Left ventricle myocardium inferior (tissue), 1 donor: ENCODE measurements around the gene HELZ. TPM values are rescaled to one million over a fixed set of nuclear protein-coding genes. Genes with fewer than 3 reads are reported as not detected.

Experiments used
- DNase-seq: peaks from one replicate; pipeline ENCODE4 v3.0.0-alpha.2; 2020
- H3K27ac ChIP-seq: fragments of 200-600 bp; replicated peaks from 2 replicates; pipeline ENCODE4 v1.8.0; 2021
- H3K27me3 ChIP-seq: fragments of 200-600 bp; 2 replicates; pipeline ENCODE4 v1.8.0; 2021; ENCODE audit warnings: low read depth
- H3K36me3 ChIP-seq: fragments of 200-600 bp; 2 replicates; pipeline ENCODE4 v1.8.0; 2021
- H3K4me1 ChIP-seq: fragments of 200-600 bp; 2 replicates; pipeline ENCODE4 v1.8.0; 2021
- H3K4me3 ChIP-seq: fragments of 200-600 bp; 2 replicates; pipeline ENCODE4 v1.8.0; 2021; ENCODE audit warnings: mild to moderate bottlenecking, moderate library complexity
- H3K9me3 ChIP-seq: fragments of 200-600 bp; replicated peaks from 2 replicates; pipeline ENCODE4 v1.8.0; 2021
- intact Hi-C: fragments of 100-400 bp; cut with micrococcal nuclease; formaldehyde crosslinking; loops from one replicate; pipeline ENCODE4 v1.11.0; 2022
- total RNA-seq: library from RNA; stranded (reverse); fragmentation: NEBNext Ultra II Directional; extraction: Animal tissue kit (Norgen Biotek cat#: 25700); gene quantifications from one replicate; pipeline ENCODE4 v1.2.1, GENCODE V29; 2021
- TF ChIP-seq, protein P1 (sequence below): fragments of 200-600 bp; IDR thresholded peaks from 2 replicates; pipeline ENCODE4 v1.8.0; 2021; ENCODE audit warnings: antibody characterized with exemption, mild to moderate bottlenecking, borderline replicate concordance
- donor health status: DM: no; HTN: yes; CAD: no; lungs with severe emphysema.

HELZ gene
- total RNA-seq, 1 donor from 2014 or later, result 36.7 TPM

DNA sequence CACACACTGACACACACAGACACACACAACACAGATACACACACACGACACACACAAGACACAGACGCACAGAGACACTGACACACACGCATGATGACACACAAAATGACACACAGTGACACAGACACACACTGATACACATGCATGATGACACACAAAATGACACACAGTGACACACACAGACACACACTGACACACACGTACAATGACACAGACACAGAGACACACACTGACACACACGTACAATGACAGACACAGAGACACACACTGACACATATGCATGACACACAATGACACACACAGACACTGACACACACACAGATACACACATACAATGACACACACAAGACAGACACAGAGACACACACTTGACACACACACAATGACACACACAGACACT, 190.4 kb downstream of the HELZ start:
- TF ChIP-seq, protein P1, sequence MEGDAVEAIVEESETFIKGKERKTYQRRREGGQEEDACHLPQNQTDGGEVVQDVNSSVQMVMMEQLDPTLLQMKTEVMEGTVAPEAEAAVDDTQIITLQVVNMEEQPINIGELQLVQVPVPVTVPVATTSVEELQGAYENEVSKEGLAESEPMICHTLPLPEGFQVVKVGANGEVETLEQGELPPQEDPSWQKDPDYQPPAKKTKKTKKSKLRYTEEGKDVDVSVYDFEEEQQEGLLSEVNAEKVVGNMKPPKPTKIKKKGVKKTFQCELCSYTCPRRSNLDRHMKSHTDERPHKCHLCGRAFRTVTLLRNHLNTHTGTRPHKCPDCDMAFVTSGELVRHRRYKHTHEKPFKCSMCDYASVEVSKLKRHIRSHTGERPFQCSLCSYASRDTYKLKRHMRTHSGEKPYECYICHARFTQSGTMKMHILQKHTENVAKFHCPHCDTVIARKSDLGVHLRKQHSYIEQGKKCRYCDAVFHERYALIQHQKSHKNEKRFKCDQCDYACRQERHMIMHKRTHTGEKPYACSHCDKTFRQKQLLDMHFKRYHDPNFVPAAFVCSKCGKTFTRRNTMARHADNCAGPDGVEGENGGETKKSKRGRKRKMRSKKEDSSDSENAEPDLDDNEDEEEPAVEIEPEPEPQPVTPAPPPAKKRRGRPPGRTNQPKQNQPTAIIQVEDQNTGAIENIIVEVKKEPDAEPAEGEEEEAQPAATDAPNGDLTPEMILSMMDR, result no peak
- H3K4me1 ChIP-seq, result peaks cover 21% of the 10 kb centered on the region
- H3K9me3 ChIP-seq, result peaks cover 6% of the 10 kb centered on the region
- no peak for DNase-seq
- H3K4me3 ChIP-seq, result no peak overlapping the region
- H3K27me3 ChIP-seq, result no peaks in the 10 kb centered on the region
- H3K27ac ChIP-seq, result no peak overlapping the region
- intact Hi-C loops, result no loop called here
- no peaks in the 10 kb centered on the region for H3K36me3 ChIP-seq

DNA sequence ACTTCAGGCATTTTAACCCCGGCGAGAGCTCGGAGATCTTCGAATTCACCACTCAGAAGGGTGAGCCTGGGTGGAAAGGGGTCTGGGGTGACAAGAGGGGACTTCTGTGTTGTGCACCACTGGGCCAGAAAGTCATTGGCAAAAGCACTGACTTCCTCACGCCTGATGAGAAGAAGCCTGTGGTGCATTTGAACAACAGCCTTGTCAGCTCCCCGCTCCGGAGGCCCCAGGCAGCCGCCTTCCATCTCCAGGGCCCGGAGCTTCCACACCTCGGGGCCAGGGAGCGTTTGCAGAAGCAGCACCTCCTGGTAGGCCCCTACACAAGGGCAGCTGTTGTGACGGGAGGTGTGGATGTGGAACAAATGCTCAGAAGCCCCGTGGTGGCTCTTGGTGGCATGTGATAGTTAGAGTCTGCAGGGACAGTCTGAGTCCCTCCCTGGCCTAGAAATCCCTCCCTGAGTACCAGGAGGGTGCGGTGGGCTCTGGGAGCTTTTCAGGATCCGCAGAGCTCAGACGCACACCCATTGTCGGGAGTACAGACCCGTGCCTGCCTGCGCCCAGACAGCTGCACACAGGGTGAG, 190.9 kb downstream of the HELZ start:
- TF ChIP-seq, protein P1, result no peak
- Histone ChIP-seq H3K27ac (no peak overlapping the region), H3K9me3 (peaks cover 11% of the 10 kb centered on the region), H3K27me3 (no peaks in the 10 kb centered on the region), H3K4me3 (no peak overlapping the region), H3K4me1 (peaks cover 21% of the 10 kb centered on the region), H3K36me3 (no peaks in the 10 kb centered on the region)
- intact Hi-C loops, result no loop called here
- no peak for DNase-seq

DNA sequence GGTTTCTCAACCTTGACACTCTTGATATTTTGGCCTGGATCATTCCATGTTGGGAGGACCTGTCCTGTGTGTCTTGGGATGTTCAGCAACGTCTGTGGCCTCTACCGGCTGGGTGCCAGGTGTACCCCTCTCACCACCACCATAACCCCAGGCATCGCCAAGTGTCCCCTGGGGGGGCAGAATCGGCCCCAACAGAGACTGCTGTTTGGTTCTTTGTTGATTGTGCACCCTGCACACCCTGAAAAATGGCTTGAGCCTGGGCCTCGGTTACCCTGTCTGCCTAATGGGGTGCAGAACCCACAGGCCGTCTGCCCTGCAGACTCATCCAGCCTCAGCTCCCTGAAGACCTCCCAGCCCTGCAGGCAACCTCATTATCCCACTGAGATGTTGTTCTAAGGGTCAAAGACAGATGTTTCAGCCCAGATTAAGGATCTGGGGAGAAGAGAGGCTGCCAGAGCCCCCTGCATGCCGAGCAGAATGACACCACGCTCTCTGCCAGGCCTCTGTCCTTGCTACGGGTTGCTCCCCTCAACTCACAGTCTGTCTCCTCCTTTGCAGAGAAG, 191.5 kb downstream of the HELZ start:
- H3K27me3 ChIP-seq, result no peaks in the 10 kb centered on the region
- peaks cover 17% of the 10 kb centered on the region for H3K9me3 ChIP-seq
- intact Hi-C loops, result no loop called here
- no peak for DNase-seq
- no peaks in the 10 kb centered on the region for H3K36me3 ChIP-seq
- peaks cover 21% of the 10 kb centered on the region for H3K4me1 ChIP-seq
- H3K4me3 ChIP-seq, result no peak overlapping the region
- H3K27ac ChIP-seq, result no peak overlapping the region
- TF ChIP-seq, protein P1, result no peak

DNA sequence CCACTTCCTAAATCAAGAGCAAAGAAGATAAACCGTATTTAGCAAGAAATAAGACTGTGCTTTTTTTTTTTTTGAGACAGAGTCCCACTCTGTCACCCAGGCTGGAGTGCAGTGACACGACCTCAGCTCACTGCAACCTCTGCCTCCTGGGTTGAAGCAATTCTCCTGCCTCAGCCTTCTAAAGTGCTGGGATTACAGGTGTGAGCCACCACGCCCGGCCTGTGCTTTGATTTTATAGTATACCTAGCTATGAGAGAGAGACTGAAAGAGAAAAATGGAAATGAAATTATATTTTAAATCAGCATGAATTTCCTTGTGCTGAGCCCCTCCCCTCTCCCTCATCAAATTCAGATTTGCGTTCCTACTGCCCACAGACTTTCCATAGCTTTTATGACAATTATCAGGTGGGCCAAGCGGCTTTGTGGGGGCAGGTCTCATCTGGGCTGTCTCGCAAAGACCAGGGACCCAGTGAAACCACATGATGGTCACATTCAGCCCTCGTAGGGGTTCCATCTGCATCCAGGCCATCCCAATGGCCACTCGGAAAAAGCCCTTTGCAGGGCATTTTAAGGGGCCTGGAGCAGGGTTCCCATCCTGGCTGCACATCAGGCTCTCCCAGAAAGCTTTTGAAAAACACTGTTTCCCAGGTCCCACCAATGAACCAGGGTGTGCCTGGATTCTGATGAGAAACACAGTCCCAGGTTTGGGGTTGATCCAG, 192.1 kb downstream of the HELZ start:
- no peaks in the 10 kb centered on the region for H3K27me3 ChIP-seq
- intact Hi-C loops, result no loop called here
- no peak overlapping the region for H3K4me3 ChIP-seq
- H3K36me3 ChIP-seq, result no peaks in the 10 kb centered on the region
- H3K4me1 ChIP-seq, result peaks cover 21% of the 10 kb centered on the region
- no peak for DNase-seq
- peaks cover 23% of the 10 kb centered on the region for H3K9me3 ChIP-seq
- TF ChIP-seq, protein P1, result no peak
- H3K27ac ChIP-seq, result no peak overlapping the region

DNA sequence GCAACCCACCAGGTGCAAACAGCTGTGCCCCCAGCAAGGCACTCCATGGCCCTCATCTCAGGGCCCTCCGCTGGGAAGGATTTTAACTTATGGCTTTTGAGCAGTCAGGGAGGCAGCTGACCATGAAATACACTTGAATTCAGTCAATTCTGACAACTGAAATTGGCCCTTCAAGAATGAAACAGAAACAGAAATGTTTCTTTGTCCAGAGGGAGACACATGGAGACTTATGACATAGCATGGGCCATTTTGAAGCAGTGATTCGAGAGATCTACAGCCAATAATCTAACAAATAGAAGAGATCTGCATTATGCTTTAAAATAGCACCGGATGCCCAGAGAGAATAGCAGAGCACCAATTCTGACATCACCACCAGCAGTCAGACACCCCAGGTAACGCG, 193.2 kb downstream of the HELZ start:
- Histone ChIP-seq H3K27ac (no peak overlapping the region), H3K36me3 (no peaks in the 10 kb centered on the region), H3K9me3 (peaks cover 31% of the 10 kb centered on the region), H3K27me3 (no peaks in the 10 kb centered on the region), H3K4me1 (peaks cover 15% of the 10 kb centered on the region), H3K4me3 (no peak overlapping the region)
- intact Hi-C loops, result no loop called here
- TF ChIP-seq, protein P1, result no peak
- DNase-seq, result no peak
